Caco-2 (cell line): ENCODE results near the gene PLA2G2C. TPM values are rescaled to one million over a fixed set of nuclear protein-coding genes. Genes with fewer than 3 reads are reported as not detected.

Experiments
- Bru-seq: library from RNA; stranded (reverse); fragments of 400-500 nt; gene quantifications from one replicate; lab custom pipeline; 2021; lab: Mats Ljungman, UMichigan
- BruChase-seq, 2 experiments: library from RNA; stranded (reverse); fragments of 400-500 nt; gene quantifications; one replicate each; lab custom pipeline; 2021; lab: Mats Ljungman, UMichigan
- BruUV-seq: library from RNA; stranded (reverse); fragments of 400-500 nt; replicated peaks from 2 replicates; lab custom pipeline; 2021; lab: Mats Ljungman, UMichigan
- CTCF ChIA-PET: fragments of 300-600 bp; sonication (Branson Sonifier 250); formaldehyde crosslinking; loops from one replicate; lab custom pipeline; 2022; ENCODE audit warnings: antibody characterized with exemption; lab: Charles Lee
- POLR2A ChIA-PET: fragments of 300-600 bp; sonication (Branson Sonifier 250); formaldehyde crosslinking; loops from one replicate; lab custom pipeline; 2022; ENCODE audit warnings: antibody characterized with exemption; lab: Charles Lee
- DNase-seq, 2 experiments: peaks; one replicate each; pipeline versions ENCODE4 v3.0.0 to v3.0.0-alpha.2; 2020 to 2022
- H3K27me3 ChIP-seq: replicated peaks from 2 replicates; pipeline ENCODE4 v1.6.0; 2011; ENCODE audit warnings: low read length; ENCODE audit not compliant: control insufficient read depth, insufficient read depth
- H3K36me3 ChIP-seq: 2 replicates; pipeline ENCODE4 v1.5.1; 2011; ENCODE audit warnings: low read length; ENCODE audit not compliant: control insufficient read depth, insufficient read depth
- H3K4me1 ChIP-seq: fragments of 250-450 bp; sonication (Bioruptor Pico); 2 replicates; pipeline ENCODE4 v1.5.1; 2020; ENCODE audit warnings: mild to moderate bottlenecking
- H3K4me3 ChIP-seq: 2 replicates; pipeline ENCODE4 v1.5.1; 2011; ENCODE audit warnings: low read depth, mild to moderate bottlenecking, control low read depth, low read length
- H3K9me3 ChIP-seq: fragments of 250-450 bp; sonication (Bioruptor Pico); 2 replicates; pipeline ENCODE4 v1.5.1; 2020; ENCODE audit warnings: mild to moderate bottlenecking, moderate library complexity
- H3K27ac Mint-ChIP-seq: one replicate; pipeline ENCODE4 v1.8.0; 2022; ENCODE audit warnings: mixed read lengths; ENCODE audit not compliant: unreplicated experiment
- H3K27me3 Mint-ChIP-seq: one replicate; pipeline ENCODE4 v1.8.0; 2022; ENCODE audit warnings: mixed read lengths; ENCODE audit not compliant: insufficient read depth, unreplicated experiment
- H3K36me3 Mint-ChIP-seq: one replicate; pipeline ENCODE4 v1.8.0; 2022; ENCODE audit warnings: mild to moderate bottlenecking, mixed read lengths; ENCODE audit not compliant: insufficient read depth, unreplicated experiment
- H3K4me1 Mint-ChIP-seq: one replicate; pipeline ENCODE4 v1.8.0; 2022; ENCODE audit warnings: low read depth, mixed read lengths; ENCODE audit not compliant: unreplicated experiment
- H3K4me3 Mint-ChIP-seq: one replicate; pipeline ENCODE4 v1.8.0; 2022; ENCODE audit warnings: mild to moderate bottlenecking, moderate library complexity, mixed read lengths; ENCODE audit not compliant: unreplicated experiment
- H3K9me3 Mint-ChIP-seq: one replicate; pipeline ENCODE4 v1.8.0; 2022; ENCODE audit warnings: mixed read lengths; ENCODE audit not compliant: unreplicated experiment
- CTCF ChIP-seq, 2 experiments: fragments of 200-600 bp in 1 of 2; IDR thresholded peaks; 1 replicate in 1 of 2; 2 replicates in 1 of 2; pipeline versions ENCODE4 v1.5.1 to v1.8.0; 2011 to 2022; ENCODE audit warnings: antibody characterized with exemption in 1 of 2, control low read depth in 1 of 2, inconsistent platforms in 1 of 2, low read depth in 1 of 2, low read length in 1 of 2, mild to moderate bottlenecking in 1 of 2, moderate library complexity in 1 of 2; ENCODE audit not compliant: insufficient read depth in 1 of 2, severe bottlenecking in 1 of 2, unreplicated experiment in 1 of 2
- intact Hi-C: fragments of 100-400 bp; cut with micrococcal nuclease; formaldehyde crosslinking; loops from one replicate; pipeline ENCODE4 v1.10.0; 2022; ENCODE audit not compliant: unreplicated experiment
- long read RNA-seq: library from polyadenylated mRNA; stranded (forward); transcript quantifications from one replicate; pipeline ENCODE4 v2.0.0, GENCODE V29; 2022
- total RNA-seq: library from RNA; stranded (reverse); gene quantifications from 2 replicates; pipeline ENCODE4 v1.2.3, GENCODE V29; 2022

Gene PLA2G2C
- total RNA-seq (not detected in 2 replicates), Bru-seq, nascent RNA (not detected), BruChase-seq, experiment 1, labeled RNA remaining after a 2-hour chase (not detected), BruChase-seq, experiment 2, labeled RNA remaining after a 6-hour chase (not detected)
- long read RNA-seq: 0 reads

GRCh38 chr1:20185834-20186782, at the start of gene PLA2G2C, which contains the start of gene UBXN10:
PLA2G2C (minus strand) TSS chr1:20186518; CDS start chr1:20177363, 9,155 bp downstream.
UBXN10 (plus strand) TSS chr1:20186096; CDS start chr1:20190562, 4,466 bp downstream.
- peak within 1 kb of the TSS; percentile 30 for H3K4me3 ChIP-seq
- H3K27ac Mint-ChIP-seq: no peak within 1 kb of the TSS
- H3K4me3 Mint-ChIP-seq: peak within 1 kb of the TSS; percentile 63
- H3K36me3 ChIP-seq: no peaks in the 10 kb centered on the region
- H3K9me3 ChIP-seq: no peaks in the 10 kb centered on the region
- no TSS peak for BruUV-seq
- intact Hi-C loops: no loop called here
- peak; percentile 25 to 38 for DNase-seq
- no peaks in the 10 kb centered on the region for H3K36me3 Mint-ChIP-seq
- ChIA-PET POLR2A (no interaction called here), CTCF (no interaction called here)
- H3K27me3 ChIP-seq: no peaks in the 10 kb centered on the region
- TF ChIP-seq CTCF (IDR thresholded peaks at IDR 0.05; ENCODE audit: insufficient read depth in 1 of 2, low read depth in 1 of 2, low read length in 1 of 2, severe bottlenecking in 1 of 2, unreplicated experiment in 1 of 2): no peak
- H3K4me1 Mint-ChIP-seq: no peaks in the 10 kb centered on the region
- H3K27me3 Mint-ChIP-seq: peaks cover 9% of the 10 kb centered on the region
- no peaks in the 10 kb centered on the region for H3K4me1 ChIP-seq
- H3K9me3 Mint-ChIP-seq: no peaks in the 10 kb centered on the region

GRCh38 chr1:20234788-20235535, 48.6 kb upstream of the PLA2G2C start:
- no peaks in the 10 kb centered on the region for H3K9me3 Mint-ChIP-seq
- Histone ChIP-seq H3K9me3 (no peaks in the 10 kb centered on the region), H3K4me3 (no peak overlapping the region), H3K4me1 (no peaks in the 10 kb centered on the region), H3K36me3 (no peaks in the 10 kb centered on the region), H3K27me3 (no peaks in the 10 kb centered on the region)
- no peaks in the 10 kb centered on the region for H3K36me3 Mint-ChIP-seq
- H3K27ac Mint-ChIP-seq: no peak overlapping the region
- no peak for TF ChIP-seq CTCF (IDR thresholded peaks at IDR 0.05; ENCODE audit: insufficient read depth in 1 of 2, low read depth in 1 of 2, low read length in 1 of 2, severe bottlenecking in 1 of 2, unreplicated experiment in 1 of 2)
- CTCF ChIA-PET: no interaction called here
- intact Hi-C loops: no loop called here
- DNase-seq: no peak
- no peaks in the 10 kb centered on the region for H3K4me1 Mint-ChIP-seq
- no peak overlapping the region for H3K4me3 Mint-ChIP-seq
- no TSS peak for BruUV-seq
- H3K27me3 Mint-ChIP-seq: no peaks in the 10 kb centered on the region
- POLR2A ChIA-PET: no interaction called here

GRCh38 chr1:20233866-20234265, 47.5 kb upstream of the PLA2G2C start:
- H3K9me3 Mint-ChIP-seq: no peaks in the 10 kb centered on the region
- no peak for TF ChIP-seq CTCF (IDR thresholded peaks at IDR 0.05; ENCODE audit: insufficient read depth in 1 of 2, low read depth in 1 of 2, low read length in 1 of 2, severe bottlenecking in 1 of 2, unreplicated experiment in 1 of 2)
- no peak for DNase-seq
- H3K4me1 ChIP-seq: no peaks in the 10 kb centered on the region
- BruUV-seq: no TSS peak
- H3K36me3 ChIP-seq: no peaks in the 10 kb centered on the region
- H3K9me3 ChIP-seq: no peaks in the 10 kb centered on the region
- H3K27ac Mint-ChIP-seq: no peak overlapping the region
- intact Hi-C loops: no loop called here
- H3K27me3 Mint-ChIP-seq: peaks cover 1% of the 10 kb centered on the region
- ChIA-PET CTCF (no interaction called here), POLR2A (no interaction called here)
- no peak overlapping the region for H3K4me3 ChIP-seq
- no peaks in the 10 kb centered on the region for H3K27me3 ChIP-seq
- no peaks in the 10 kb centered on the region for H3K4me1 Mint-ChIP-seq
- H3K4me3 Mint-ChIP-seq: no peak overlapping the region
- H3K36me3 Mint-ChIP-seq: no peaks in the 10 kb centered on the region
